COLO829 (cell line): ENCODE results near the gene XPR1.
A peak's percentile ranks its signal among the peaks of the same experiment; 100 is the strongest.

ENCODE experiments used
- DNase-seq: peaks from one replicate; pipeline ENCODE4 v3.0.0; 2012; ENCODE audit warnings: low spot score

The XPR1 gene

DNA sequence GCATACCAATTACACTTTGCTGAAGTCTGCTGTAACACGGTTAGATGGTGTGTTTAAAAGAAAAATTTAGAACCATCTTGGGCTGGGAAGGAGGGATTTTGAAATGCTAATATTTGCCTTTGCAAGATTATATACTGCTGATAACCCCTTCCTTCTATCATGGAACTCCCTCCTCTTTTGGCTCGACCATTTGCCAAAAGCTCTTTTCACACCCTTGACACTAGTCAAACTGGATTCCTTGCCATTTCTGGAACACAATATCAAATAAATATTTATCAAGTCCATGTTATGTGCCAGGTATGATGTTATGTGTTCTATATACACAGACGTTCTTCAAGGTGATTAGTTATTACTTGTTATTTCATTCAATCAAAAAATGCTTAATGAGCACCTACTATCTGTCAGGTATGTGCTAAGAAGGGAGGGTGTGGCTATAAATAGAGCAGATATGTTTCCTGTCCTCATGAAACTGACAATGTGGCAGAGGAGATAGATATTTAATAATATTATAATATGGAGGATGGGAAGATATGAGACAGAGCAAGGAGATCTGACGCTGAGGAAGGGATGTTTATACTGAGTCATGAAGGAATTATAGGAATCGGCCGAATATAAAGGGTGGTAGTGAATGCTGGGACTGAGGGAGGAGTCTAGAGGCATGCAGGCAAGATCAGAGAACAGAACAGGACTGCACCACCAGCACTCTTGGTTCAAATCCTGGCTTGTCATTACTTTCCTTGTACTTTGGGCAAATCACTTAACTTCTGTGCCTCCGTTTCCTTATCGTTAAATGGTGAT, 16.1 kb upstream of the XPR1 start:
- no peak for DNase-seq

GRCh38 chr1:180616439-180616838, 15.4 kb upstream of the XPR1 start:
- no peak for DNase-seq

GRCh38 chr1:180617774-180618395, 13.9 kb upstream of the XPR1 start:
- no peak for DNase-seq

DNA sequence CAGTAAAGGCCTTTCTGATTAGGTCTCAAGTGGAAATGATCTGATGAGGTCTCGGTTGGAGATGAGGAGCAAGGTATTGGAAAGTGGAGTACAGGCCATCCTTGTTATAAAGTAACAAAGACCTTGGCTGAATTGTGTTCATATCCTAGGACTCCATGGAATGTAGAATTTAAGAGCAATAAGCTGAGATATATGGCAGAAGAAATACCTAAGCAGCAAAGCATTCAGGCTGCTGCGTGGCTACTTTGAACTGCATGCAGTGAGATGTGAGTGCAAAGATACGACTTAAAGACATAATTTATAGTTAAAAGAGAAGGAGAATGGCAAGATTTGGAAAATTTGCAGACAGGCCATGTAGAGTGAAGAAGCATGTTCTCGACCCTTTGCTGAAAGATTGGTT, 11.2 kb upstream of the XPR1 start:
- no peak for DNase-seq

DNA sequence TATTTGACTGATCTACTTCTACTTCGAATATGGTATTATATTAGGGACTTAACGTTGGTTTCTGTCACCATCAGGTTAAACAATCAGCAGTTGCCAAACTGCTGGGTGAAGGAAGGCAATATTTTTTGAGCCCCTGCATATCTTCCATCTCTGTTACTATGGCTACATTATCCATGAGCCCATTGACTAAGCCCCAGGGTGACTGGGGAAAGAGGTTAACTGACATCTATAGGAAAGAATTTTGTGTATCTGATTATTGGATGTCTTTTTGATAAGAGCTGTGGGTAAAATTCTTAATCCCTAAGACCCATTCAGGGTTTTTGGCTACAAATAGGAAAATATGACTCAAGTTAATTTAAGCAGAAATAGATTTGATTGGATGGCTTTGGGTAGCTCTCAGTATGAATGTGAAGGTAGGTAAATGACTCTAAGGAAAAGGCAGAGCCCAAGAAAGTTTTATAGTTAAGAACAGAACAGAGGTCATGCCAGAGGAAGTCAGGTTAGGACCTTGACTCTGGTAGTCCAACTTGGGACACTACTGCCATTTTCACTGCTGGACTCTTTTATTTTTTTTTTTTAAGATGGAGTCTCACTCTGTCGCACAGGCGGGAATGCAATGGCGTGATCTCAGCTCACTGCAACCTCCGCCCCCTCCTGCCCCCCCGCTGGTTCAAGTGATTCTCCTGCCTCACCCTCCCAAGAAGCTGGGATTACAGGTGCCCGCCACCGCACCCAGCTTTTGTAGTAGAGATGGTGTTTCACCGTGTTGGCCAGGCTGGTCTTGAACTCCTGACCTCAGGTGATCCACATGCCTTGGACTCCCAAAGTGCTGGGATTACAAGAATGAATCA, 8.9 kb upstream of the XPR1 start:
- DNase-seq = no peak

DNA sequence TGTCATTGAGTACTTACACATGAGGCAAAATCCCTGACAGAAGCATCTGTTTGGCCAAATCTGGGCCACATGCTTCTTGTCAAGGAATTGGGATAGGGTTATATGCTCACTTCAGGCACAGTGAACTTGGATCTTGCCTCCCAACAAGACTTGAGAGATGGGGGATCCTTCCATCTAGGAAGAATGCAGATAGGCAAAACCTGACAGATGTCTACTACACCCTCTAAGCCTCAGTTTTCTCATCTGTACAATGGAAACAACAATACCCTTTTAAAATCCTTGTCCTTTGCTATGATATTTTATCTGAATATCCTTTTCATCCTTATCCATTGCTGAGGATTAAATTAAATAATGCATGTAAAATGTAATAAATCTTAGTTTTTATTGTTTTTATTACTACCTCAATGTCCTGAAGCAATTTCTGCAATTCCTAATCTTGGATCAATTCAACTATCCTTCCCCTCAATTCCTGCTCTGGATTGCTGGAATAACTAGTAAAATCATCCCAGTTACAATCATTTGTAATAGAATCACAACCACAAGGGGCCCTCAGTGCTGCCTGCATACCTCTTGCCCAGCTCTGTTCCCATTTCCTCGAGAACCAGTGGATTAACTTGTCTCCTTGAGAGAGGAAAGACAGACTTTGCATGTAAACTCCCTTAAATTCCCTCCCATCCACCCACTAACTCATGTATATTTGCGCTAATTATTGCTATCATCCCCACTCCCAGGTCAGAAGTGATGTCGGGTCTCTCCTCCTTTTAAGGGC, 8.1 kb upstream of the XPR1 start:
- no peak for DNase-seq

GRCh38 chr1:180626711-180627110, 5.1 kb upstream of the XPR1 start:
- DNase-seq = no peak

- no peak for DNase-seq
These were observed 4.4 kb upstream of the XPR1 start for GRCh38 chr1:180627411-180627810.

GRCh38 chr1:180628646-180629045, 3.2 kb upstream of the XPR1 start:
- no peak for DNase-seq

- DNase-seq = no peak
These were observed 1.2 kb upstream of the XPR1 start for GRCh38 chr1:180630408-180631193.

DNA sequence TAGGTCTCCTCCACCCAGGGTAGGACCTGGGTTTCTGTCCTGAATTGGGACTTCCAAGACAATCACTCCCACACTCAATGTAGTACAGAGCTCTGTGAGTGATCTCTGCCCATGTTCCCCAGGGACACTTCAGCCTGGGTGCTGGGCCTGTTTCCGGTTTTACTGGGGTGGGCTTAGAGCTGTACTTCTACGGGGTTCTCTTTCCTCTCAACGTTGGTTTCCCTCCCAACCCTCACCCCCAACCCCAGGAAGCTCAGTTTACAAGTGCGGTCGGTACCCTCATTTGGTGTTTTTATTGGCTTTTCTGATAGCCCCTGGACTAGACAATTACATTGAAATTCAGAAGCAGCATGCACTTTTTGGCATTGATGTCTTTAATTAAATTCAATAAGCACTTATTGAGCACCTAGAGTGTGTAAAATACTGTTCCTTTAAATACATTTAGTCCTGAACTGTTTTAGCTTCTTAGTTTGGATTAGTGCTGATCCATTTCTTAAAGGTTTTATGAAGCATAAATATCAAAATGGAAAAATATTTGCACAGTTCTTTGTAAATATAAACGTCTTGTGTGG, 542 bp upstream of the XPR1 start:
- DNase-seq = no peak

DNA sequence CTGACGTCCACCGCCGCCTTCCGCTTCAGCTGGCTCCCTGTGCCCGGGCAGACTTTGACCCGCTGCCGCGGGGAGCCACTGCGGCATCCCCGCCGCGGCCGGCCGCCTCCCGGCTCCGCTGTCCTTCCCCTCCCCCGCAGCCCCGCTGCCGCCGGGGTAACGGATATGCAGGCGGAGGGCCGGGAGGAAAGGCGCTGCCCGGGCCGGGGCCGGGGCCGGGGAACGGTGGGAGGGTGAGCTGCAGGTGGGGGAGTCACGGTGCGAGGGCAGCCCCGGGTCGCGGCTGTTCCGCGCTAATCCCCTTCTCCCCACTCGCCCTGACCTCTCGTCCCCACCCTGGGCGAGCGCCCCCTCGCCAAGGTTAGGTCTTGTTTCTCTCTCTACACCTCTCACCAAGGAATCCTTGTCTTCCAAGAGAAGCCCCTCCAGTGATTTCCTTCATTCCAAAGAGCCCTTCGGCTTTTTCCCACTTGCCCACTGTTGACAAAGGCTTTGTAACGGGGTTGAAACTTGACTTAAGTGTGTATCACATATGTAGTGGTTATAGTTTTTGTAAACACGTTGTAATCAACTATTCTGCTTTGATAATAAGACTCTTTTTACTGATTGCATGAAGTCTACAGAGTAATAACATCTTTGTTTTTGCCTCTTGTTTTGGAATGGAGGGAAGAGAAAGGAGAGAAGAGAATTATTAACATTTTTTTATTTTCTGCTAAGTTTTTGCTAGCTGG, 669 bp downstream of the XPR1 start:
- DNase-seq = peak; percentile 26

- no peak for DNase-seq
These were observed 1.5 kb downstream of the XPR1 start for GRCh38 chr1:180633057-180634056.

DNA sequence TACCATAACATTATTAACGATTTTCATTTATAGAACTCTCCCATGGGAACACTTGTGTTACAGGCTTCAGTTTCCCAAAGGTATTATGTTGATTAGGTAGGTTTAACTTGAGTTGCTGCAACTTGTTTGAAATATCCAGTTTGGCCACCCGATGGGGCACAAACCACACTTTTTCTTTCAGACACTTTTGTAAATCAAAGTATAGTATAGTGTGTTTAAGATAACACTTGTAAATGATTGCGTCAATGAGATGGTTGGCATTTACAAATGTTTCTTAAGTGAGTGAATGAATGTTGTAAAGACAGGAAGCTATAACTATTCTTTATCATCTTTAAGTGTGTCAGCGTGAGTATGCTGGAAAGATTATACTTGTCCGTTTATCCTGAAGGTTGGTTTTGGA, 4.3 kb downstream of the XPR1 start:
- DNase-seq = no peak

DNA sequence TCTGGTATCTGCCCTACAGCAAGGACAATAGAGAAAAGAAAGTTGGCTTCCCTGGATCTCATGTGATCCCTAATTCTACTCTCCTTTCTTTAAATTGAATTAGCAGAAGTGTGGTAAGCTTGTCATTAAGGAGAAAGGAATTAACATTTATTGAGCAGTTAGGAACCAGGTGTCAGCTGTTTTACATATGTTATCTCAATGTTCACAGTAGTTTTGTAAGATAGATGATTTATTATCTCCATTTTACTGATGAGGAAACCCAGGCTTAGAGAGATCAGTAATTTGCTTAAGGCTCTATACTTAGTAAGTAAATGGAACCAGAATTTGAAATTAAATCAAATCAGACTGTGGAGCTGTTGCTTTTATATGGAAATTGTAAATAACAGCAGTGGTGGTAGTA, 8.0 kb downstream of the XPR1 start:
- DNase-seq = no peak

DNA sequence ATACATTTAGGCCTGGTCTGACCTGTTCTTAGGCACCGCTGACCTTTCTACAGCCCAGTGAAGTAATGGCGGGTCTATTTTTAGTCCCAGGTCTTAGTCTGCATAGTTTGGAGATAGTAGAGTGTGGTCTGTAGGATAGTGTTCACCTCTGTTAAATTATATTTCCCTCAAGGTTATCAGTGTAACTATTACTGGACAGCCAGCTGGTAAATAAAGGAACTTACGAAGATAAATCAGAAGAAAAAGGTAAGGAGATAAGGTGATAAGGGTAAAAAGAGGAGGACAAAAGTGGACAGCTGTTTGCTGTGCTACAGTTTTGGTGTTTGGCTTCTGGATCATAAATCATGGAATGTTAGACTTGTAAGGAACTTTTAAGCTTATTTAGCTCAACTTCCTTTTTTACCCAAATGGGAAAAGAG, 8.7 kb downstream of the XPR1 start:
- no peak for DNase-seq

GRCh38 chr1:180641662-180642061, 9.8 kb downstream of the XPR1 start:
- DNase-seq = no peak

GRCh38 chr1:180642781-180643180, 11.0 kb downstream of the XPR1 start:
- DNase-seq = no peak

- DNase-seq = no peak
These were observed 11.9 kb downstream of the XPR1 start for GRCh38 chr1:180643693-180644092.
